K562 (cell line): Measurements from ENCODE around the gene NUP98. TPM values are rescaled to one million over a fixed set of nuclear protein-coding genes. Genes with fewer than 3 reads are reported as not detected.

ENCODE experiments used
- CEBPB ChIP-seq: fragments of 450-650 bp; IDR thresholded peaks from 2 replicates; pipeline ENCODE4 v1.6.1; 2016; ENCODE audit warnings: missing genetic modification characterization, missing compliant biosample characterization
- CEBPG ChIP-seq, 3 experiments: fragments of 200-800 bp in 1 of 3; sonication (Bioruptor generic) in 1 of 3; sonication (generic) in 1 of 3; formaldehyde crosslinking in 1 of 3; IDR thresholded peaks in 2 of 3; conservative IDR thresholded peaks in 1 of 3; 2 replicates each; pipeline versions ENCODE4 v1.6.1 to v1.8.0; 2016 to 2022; ENCODE audit warnings: missing compliant biosample characterization in 2 of 3, missing genetic modification characterization in 2 of 3, mild to moderate bottlenecking in 1 of 3, missing genetic modification reagents in 1 of 3
- DMBX1 ChIP-seq: fragments of 250-450 bp; sonication (Bioruptor Pico); IDR thresholded peaks from 2 replicates; pipeline ENCODE4 v1.8.0; 2022; ENCODE audit warnings: inconsistent platforms, mild to moderate bottlenecking, moderate library complexity, borderline replicate concordance
- ETS1 ChIP-seq: conservative IDR thresholded peaks from 2 replicates; pipeline ENCODE4 v1.6.1; 2011; ENCODE audit warnings: low read depth, mild to moderate bottlenecking, low read length; ENCODE audit not compliant: control insufficient read depth
- HLTF ChIP-seq: fragments of 450-650 bp; IDR thresholded peaks from 2 replicates; pipeline ENCODE4 v1.6.1; 2016
- ILF3 ChIP-seq: fragments of 450-650 bp; IDR thresholded peaks from 2 replicates; pipeline ENCODE4 v1.6.1; 2018; ENCODE audit warnings: antibody characterized with exemption, mild to moderate bottlenecking, moderate library complexity, borderline replicate concordance
- KDM5B ChIP-seq: fragments of 200-600 bp; sonication (generic); IDR thresholded peaks from 2 replicates; pipeline ENCODE4 v1.6.1; 2012; ENCODE audit warnings: low read depth, mild to moderate bottlenecking, moderate library complexity, low read length, control low read depth, inconsistent platforms; ENCODE audit not compliant: insufficient replicate concordance
- MAX ChIP-seq: sonication (generic); formaldehyde crosslinking; IDR thresholded peaks from 2 replicates; pipeline ENCODE4 v1.9.0; 2022; ENCODE audit warnings: mild to moderate bottlenecking, missing genetic modification reagents
- MCM7 ChIP-seq, 2 experiments: fragments of 450-650 bp; IDR thresholded peaks; 2 replicates each; pipeline ENCODE4 v1.6.1; 2016 to 2018
- MED1 ChIP-seq: sonication (generic); formaldehyde crosslinking; IDR thresholded peaks from 2 replicates; pipeline ENCODE4 v1.8.1; 2023; ENCODE audit warnings: missing genetic modification reagents, borderline replicate concordance
- MEIS2 ChIP-seq: fragments of 450-650 bp; IDR thresholded peaks from 2 replicates; pipeline ENCODE4 v1.6.1; 2014; ENCODE audit warnings: mild to moderate bottlenecking; ENCODE audit not compliant: partially characterized antibody
- MTF1 ChIP-seq: fragments of 250-450 bp; sonication (Bioruptor Pico); IDR thresholded peaks from 2 replicates; pipeline ENCODE4 v1.9.0; 2021; ENCODE audit warnings: moderate library complexity, mild to moderate bottlenecking, inconsistent platforms, borderline replicate concordance
- NCOA4 ChIP-seq: fragments of 450-650 bp; IDR thresholded peaks from 2 replicates; pipeline ENCODE4 v1.6.1; 2018; ENCODE audit warnings: mild to moderate bottlenecking; ENCODE audit not compliant: partially characterized antibody
- PML ChIP-seq: IDR thresholded peaks from 2 replicates; pipeline ENCODE4 v1.6.1; 2012; ENCODE audit warnings: low read length, inconsistent platforms
- SMAD1 ChIP-seq: fragments of 150-350 bp; IDR thresholded peaks from 2 replicates; pipeline ENCODE4 v1.6.1; 2014; ENCODE audit warnings: low read length, low read depth; ENCODE audit not compliant: partially characterized antibody
- SMAD3 ChIP-seq: fragments of 450-650 bp; formaldehyde crosslinking; conservative IDR thresholded peaks from 2 replicates; pipeline ENCODE4 v1.4.0; 2020; ENCODE audit warnings: mild to moderate bottlenecking
- SMARCC2 ChIP-seq: fragments of 450-650 bp; IDR thresholded peaks from 2 replicates; pipeline ENCODE4 v1.6.1; 2017; ENCODE audit warnings: antibody characterized with exemption, moderate library complexity, mild to moderate bottlenecking, low read depth
- SRF ChIP-seq, 2 experiments: fragments of 250-450, 450-650 bp in 1 of 2; sonication (Bioruptor Pico) in 1 of 2; sonication (generic) in 1 of 2; formaldehyde crosslinking; IDR thresholded peaks; 2 replicates each; pipeline versions ENCODE4 v1.5.0 to v1.5.1; 2020 to 2022; ENCODE audit warnings: mild to moderate bottlenecking in 1 of 2, missing genetic modification reagents in 1 of 2
- THRB ChIP-seq: fragments of 450-650 bp; formaldehyde crosslinking; conservative IDR thresholded peaks from 2 replicates; pipeline ENCODE4 v1.4.0; 2022; ENCODE audit warnings: mild to moderate bottlenecking, missing genetic modification characterization
- ZFP30 ChIP-seq: fragments of 250-450 bp; sonication (Bioruptor Pico); IDR thresholded peaks from 2 replicates; pipeline ENCODE4 v1.8.0; 2022; ENCODE audit warnings: moderate library complexity, mild to moderate bottlenecking, inconsistent platforms, borderline replicate concordance
- ZNF133 ChIP-seq: fragments of 250-450 bp; sonication (Bioruptor Pico); IDR thresholded peaks from 2 replicates; pipeline ENCODE4 v1.4.0; 2020; ENCODE audit warnings: mild to moderate bottlenecking
- ZNF146 ChIP-seq: IDR thresholded peaks from one replicate; pipeline ENCODE4 v1.6.1; 2018; ENCODE audit warnings: missing compliant biosample characterization; ENCODE audit not compliant: unreplicated experiment
- ZNF184 ChIP-seq: sonication (generic); formaldehyde crosslinking; IDR thresholded peaks from 2 replicates; pipeline ENCODE4 v1.5.0; 2020; ENCODE audit warnings: missing genetic modification reagents
- ZNF76 ChIP-seq: fragments of 250-450 bp; sonication (Bioruptor Pico); IDR thresholded peaks from 2 replicates; pipeline ENCODE4 v1.4.0; 2020; ENCODE audit warnings: mild to moderate bottlenecking, moderate library complexity, borderline replicate concordance
- ZNF764 ChIP-seq: fragments of 250-450 bp; sonication (Bioruptor Pico); IDR thresholded peaks from 2 replicates; pipeline ENCODE4 v1.4.0; 2020; ENCODE audit warnings: low read depth, mild to moderate bottlenecking, moderate library complexity
- ZNF77 ChIP-seq: fragments of 250-450 bp; sonication (Bioruptor Pico); IDR thresholded peaks from 2 replicates; pipeline ENCODE4 v1.5.0; 2020
- ZNF79 ChIP-seq: fragments of 250-450 bp; sonication (Bioruptor Pico); IDR thresholded peaks from 2 replicates; pipeline ENCODE4 v1.4.0; 2020; ENCODE audit warnings: low read depth, mild to moderate bottlenecking, moderate library complexity
- polyA plus RNA-seq, 8 experiments: library from polyadenylated mRNA; depleted of rRNA in 4 of 8; stranded (reverse) in 5 of 8; unstranded in 3 of 8; fragments of >200 nt; fragmentation: Nextera tagmentation in 2 of 8; fragmentation: Illumina TruSeq in 1 of 8; extraction: Ambion mirVana in 2 of 8; extraction: Trizol in 1 of 8; gene quantifications; 2 replicates each; pipeline versions ENCODE4 v1.2.1 to v1.2.3, GENCODE V29; 2011 to 2014; ENCODE audit warnings: inconsistent platforms in 1 of 8, missing spikeins in 1 of 8
- total RNA-seq, 7 experiments: library from RNA; depleted of rRNA in 6 of 7; stranded (reverse); fragments of >200 nt in 6 of 7; fragmentation: Illumina TruSeq in 2 of 7; extraction: Trizol in 2 of 7; gene quantifications; 2 replicates each; pipeline versions ENCODE4 v1.2.1 to v1.2.3, GENCODE V29; 2011 to 2021; ENCODE audit warnings: low replicate concordance in 1 of 7

The NUP98 gene
- total and polyA plus RNA-seq, 9 of the 15 experiments (the other 6 are each of a cell fraction or from before 2014, with no cell fraction given): 45.1 to 196 (median 130) TPM

- no peak for TF ChIP-seq ZNF76 (CRISPR knock-in tag)
- TF ChIP-seq DMBX1: peak; percentile 71; the same call in 1 of the 2 replicates
- TF ChIP-seq NCOA4: no peak
- TF ChIP-seq ZNF146 (CRISPR knock-in tag): no peak
- no peak for TF ChIP-seq CEBPG (CRISPR knock-in tag; IDR thresholded peaks at IDR 0.05)
- TF ChIP-seq CEBPG (tag; conservative IDR thresholded peaks at IDR 0.05 in 1 of 2, IDR thresholded peaks at IDR 0.05 in 1 of 2): no peak
- no peak for TF ChIP-seq ZNF79 (CRISPR knock-in tag)
- no peak for TF ChIP-seq ZFP30 (CRISPR knock-in tag)
- no peak for TF ChIP-seq SMARCC2
- TF ChIP-seq KDM5B: no peak
- no peak for TF ChIP-seq MTF1 (CRISPR knock-in tag)
- no peak for TF ChIP-seq THRB (CRISPR knock-in tag)
- TF ChIP-seq MED1 (CRISPR knock-in tag): no peak
- TF ChIP-seq ETS1: no peak
- no peak for TF ChIP-seq MCM7 (IDR thresholded peaks at IDR 0.05)
- TF ChIP-seq ILF3: no peak
- no peak for TF ChIP-seq ZNF764 (CRISPR knock-in tag)
- TF ChIP-seq CEBPB (tag): no peak
- no peak for TF ChIP-seq HLTF
- no peak for TF ChIP-seq ZNF184
- no peak for TF ChIP-seq PML
- TF ChIP-seq SMAD3 (CRISPR knock-in tag): no peak
- no peak for TF ChIP-seq ZNF133 (CRISPR knock-in tag)
- TF ChIP-seq MEIS2: peak; percentile 83
- TF ChIP-seq SMAD1: no peak
- no peak for TF ChIP-seq ZNF77 (CRISPR knock-in tag)
- TF ChIP-seq MAX (CRISPR knock-in tag): peak; percentile 36
- TF ChIP-seq SRF (CRISPR knock-in tag; IDR thresholded peaks at IDR 0.05): no peak
These were observed 34.3 kb upstream of the NUP98 start (continued) for GRCh38 chr11:3831378-3832239.
